OCI-LY3 (cell line): ENCODE data around the gene HOXA5.

Experiments
- CTCF ChIP-seq: fragments of 200-600, 300-600 bp; sonication (generic); IDR thresholded peaks from 2 replicates; pipeline ENCODE4 v1.5.1; 2014; ENCODE audit warnings: antibody characterized with exemption, low read length, low read depth
- EZH2phosphoT487 ChIP-seq: fragments of 200-600 bp; shearing (Covaris generic); IDR thresholded peaks from 2 replicates; pipeline ENCODE4 v1.6.1; 2018; ENCODE audit warnings: antibody characterized with exemption, mixed run types, low read depth

- TF ChIP-seq CTCF (no peak), EZH2phosphoT487 (no peak)
Measured at GRCh38 chr7:27122077-27122910, 21.2 kb downstream of the HOXA5 start.
